Stimulated activated CD4-positive, alpha-beta T cell treated with anti-CD3 and anti-CD28 coated beads, Interleukin-12 subunit alpha, Interleukin-12 subunit beta, amount 100 ng/mL, for 48 hours (primary cell): ENCODE data around the gene BBX.
"Not testable (repeated sequence)": the region's sequence is repeated elsewhere in the genome, so short reads cannot be mapped to it uniquely, and the experiment has no call there.

Source experiments
- DNase-seq, 3 donors: peaks; one replicate each; pipeline ENCODE4 v3.0.0-alpha.2; 2020; ENCODE audit warnings: low read depth in 2 of 3, low spot score in 1 of 3

Gene BBX

DNA sequence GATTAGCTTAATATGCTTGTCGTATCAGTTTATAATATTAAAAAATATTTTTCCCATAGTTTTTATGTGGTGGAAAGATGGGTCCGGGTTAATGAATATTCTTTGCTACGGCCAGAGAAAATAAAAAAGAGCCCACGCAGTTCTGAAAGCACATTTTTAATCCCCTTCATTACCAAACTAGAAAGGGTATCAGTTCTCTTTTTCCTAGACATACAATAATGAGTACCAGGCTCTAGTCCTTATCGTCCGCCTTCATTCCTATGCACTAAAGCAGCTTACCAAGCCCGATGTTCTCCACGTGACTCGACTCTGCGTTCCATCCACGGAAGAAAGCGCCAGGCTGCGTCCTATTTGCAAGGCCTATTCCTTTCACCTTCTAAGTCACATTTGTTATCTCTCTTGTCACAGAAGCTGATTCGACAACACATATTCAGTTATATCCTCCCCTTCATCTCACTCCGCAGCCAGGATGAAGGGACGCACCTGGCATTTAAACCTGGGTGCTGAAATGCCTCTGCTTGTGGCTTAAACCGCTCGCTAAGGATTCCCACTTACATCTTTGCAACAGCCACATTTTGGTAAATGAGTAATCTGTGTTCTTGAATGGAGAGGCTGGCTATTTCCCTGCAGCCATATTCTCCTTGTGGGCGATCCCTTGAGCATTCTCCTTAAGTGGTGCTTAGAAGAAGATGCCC is 311.1 kb downstream of the BBX start:
- DNase-seq: no peak

DNA sequence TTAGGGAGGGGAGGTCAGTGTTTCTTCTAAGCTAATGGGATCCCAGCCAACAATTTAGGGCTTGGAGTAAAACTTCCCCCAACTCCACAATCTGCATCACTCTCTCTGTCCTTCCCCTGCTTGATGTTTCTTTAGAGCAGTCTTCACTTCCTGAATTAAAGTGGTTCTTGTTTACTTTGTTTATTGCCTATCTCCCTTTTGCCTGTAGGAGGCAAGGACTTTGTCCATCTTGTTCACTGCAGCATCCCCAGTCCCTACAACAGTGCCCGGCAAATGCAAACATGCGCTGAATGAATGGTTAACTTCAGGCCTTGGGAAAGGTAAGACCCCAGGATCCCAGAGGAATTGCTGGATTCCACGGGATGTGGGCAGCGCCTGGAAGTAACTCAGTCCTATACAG is 312.2 kb downstream of the BBX start:
- not testable (repeated sequence) for DNase-seq

DNA sequence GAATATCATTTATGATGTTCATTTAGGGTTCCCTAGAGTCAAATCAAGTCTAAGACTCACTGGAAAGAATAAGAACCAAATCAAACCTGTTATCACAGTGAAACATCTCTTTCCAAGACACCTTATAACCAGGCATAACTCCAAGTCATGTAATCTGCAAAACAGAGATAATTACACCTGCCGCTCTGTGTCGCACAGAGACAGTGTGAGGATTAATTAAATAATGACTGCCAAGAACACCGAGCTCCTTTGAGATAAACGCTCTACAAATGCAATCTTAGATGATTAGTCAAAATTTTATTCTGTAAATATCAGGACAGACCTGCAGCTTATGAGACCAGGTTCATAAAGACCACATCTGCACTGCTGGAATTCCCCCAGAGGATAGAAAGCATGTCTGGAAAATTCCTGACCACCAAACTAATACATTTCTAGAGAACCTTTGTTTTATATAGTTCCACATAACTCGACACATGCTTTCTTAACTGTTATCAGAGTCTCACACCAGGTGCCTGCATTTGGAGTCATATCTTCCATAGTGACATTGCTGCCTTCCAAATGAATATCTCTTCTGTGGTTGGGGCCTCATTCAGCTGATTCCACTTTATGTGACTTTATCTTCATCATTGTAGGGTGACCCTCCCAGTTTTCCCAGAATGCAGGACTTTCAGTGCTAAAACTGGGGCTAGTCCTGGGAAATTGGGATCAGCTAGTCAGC is 315.3 kb downstream of the BBX start:
- no peak for DNase-seq

DNA sequence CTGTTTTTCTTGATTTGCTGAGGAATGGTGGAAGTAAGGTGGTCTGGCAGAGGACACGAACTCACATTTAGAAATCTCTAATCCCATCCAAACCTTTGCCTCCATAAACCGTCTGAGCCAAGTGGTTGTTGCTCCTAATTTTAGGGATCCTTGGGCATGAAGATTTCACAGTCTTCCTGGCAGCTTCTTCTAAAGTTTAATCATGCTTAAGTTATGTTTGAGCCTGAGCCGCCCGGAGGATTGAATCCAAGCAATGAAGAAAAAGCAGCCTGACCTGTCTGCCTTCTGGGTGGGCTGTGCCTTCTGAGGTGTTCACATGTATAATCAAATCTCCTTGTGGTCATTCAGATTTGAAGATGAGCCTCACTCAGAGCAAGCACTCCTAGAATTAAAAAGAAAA is 319.1 kb downstream of the BBX start:
- no peak for DNase-seq

GRCh38 chr3:107842940-107843339 is 320.2 kb downstream of the BBX start:
- DNase-seq: no peak

- DNase-seq: no peak
Measured at GRCh38 chr3:107845380-107846278, 322.9 kb downstream of the BBX start.

DNA sequence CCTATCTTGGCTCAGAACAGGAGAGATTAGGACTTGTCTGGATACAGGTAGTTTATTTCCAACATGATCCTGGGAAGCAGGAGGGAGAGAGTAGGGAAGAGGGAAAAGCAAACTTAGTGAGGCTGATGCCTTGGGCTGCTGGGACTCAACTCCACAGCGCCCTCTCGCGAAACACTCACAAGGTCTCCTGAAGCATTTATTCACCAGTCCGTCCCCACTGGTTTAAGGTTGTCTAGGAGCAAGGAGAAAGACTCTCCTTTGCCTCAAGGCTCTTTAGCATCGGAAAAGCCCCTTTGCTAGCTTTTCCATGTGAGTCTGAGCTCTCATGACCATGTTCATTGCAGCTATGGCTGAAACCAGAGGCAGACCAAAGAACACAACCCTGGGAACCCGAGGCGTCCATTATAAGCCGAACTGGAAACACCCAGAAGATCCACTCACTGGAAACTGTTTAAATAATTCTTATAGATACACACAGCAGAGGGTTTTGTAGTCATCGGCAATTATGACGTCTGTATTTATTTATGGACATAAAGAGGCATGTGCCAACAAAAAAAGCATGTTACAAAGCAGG is 323.6 kb downstream of the BBX start:
- DNase-seq: peak; percentile 5 to 25 (median 14)

DNA sequence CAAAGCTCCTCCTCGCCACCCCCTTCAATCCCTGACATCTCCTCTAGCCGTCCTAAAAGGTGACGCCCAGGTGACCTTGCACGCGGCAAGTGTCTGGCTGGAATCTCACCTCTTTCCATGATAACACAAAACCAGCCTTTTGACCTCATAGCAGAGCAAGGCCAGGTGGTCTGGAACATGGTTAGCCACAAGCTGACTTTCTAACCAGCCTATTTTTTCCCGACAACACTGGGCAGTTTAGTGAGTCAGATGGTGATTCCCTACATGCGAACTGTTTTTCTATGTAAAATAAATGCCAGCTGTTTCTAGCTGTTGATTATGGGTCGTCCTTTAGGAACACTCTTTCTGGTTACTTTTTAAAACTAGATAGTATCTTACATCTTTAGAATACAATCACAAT is 325.0 kb downstream of the BBX start:
- no peak for DNase-seq

DNA sequence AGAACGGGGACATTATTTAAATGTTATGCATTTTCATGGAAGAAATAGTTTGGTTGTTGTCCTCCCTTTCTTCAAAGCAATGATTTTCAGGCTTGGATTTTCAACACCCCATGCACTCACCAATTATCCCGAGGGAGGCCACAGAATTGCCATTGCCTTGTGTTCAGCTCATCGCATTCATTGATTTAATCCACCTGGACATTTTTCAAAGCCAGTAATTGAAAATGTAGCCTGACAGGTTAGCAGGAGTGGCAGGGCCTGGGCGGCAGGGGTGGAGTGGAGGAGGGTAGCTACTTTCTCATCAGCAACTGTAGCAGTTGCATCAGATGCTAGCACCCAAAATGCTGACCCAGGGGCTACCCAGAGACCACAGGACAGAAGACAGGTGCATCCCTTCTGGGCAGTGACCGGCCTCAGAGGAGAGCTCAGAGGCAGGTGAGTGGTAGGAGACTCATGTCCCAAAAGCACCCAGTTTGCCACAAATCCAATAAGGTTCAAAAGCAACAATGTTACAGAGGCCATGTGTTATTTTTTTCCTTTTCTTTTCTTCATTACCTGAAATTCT is 325.7 kb downstream of the BBX start:
- no peak for DNase-seq

- no peak for DNase-seq
Measured at GRCh38 chr3:107850681-107851080, 327.9 kb downstream of the BBX start.

DNA sequence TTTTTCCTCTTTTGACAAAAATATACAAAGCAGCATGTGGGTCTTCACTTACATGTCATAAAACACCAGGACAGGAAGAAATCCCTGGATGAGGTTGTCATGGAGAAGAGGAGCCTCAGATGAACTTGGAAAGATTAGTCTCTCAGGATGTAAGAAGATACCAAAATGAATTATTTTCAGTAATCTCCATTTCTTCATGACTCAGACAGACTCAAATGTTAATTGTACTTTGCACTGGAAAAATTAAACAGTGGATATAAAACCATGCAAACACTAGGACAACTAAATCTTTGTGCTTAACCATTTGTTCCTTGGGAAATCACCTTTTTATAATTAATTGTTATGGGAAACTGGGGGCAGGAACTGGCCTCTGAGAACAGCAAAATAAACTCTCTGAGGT is 331.1 kb downstream of the BBX start:
- DNase-seq: no peak

DNA sequence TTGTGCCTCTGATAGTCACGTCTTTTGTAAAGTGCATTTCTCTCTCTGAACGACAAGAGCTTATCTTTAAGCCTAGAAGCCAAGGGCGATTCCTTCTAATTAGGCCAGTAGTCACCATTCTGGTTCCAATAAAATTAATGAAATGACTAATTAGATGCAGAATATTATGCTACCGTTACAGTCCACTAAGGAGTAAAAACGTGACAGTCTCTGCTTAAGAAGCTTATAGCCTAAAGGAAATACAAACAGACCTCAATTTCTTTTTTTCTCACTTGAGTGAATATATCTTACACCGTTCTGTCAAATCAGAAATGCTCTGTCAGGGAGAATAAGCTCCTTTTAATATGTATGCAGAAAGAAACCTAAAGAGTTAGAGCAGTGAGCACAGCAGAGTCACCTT is 332.0 kb downstream of the BBX start:
- no peak for DNase-seq

GRCh38 chr3:107855710-107856109 is 332.9 kb downstream of the BBX start:
- DNase-seq: no peak

DNA sequence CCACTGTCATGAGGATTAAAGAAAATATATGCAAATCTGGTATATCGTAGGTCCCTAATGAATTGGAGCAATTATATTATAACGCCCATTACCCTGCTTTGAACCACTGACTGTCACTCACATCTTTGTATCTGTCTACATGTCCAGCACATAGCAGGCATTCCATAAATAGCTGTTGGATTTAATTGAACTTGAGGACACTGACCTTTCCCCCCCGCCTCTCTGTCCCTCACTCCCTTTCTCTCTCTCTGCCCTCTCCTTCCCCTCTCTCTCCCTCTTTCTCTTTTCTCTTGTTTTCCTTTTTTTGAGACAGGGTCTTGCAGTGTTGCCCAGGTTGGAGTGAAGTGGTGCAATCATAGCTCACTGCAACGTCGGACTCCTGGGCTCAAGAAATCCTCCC is 335.1 kb downstream of the BBX start:
- DNase-seq: no peak

GRCh38 chr3:107858876-107859275 is 336.1 kb downstream of the BBX start:
- no peak for DNase-seq
